ENCODE data around the gene IARS1.

The IARS1 gene

DNA sequence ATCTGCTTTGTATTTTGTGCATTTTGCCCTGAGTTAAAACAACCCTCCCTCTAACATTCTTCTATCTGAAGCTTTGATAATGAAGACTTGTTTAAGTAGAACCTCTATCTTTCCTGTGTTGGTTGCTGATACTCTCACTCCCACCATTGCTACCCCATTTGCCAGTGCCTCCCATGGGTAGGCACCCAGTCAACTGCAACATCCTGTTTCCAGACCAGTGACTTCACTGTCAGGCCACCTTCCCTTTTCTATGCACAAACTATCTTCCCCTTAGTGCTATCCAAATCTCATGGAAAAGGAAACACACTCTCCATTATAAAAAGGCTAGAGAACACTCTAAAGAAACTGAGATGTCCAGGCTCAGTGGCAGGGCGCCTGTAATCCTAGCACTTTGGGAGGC, 5.6 kb upstream of the IARS1 start:
- Histone ChIP-seq H3K4me3 (ENCODE audit: low read depth, low read length) (no peak overlapping the region), H3K4me1 (no peaks in the 10 kb centered on the region), H3K27me3 (no peaks in the 10 kb centered on the region), H3K36me3 (peaks cover 68% of the 10 kb centered on the region), H3K9me3 (no peaks in the 10 kb centered on the region)
- DNase-seq: no peak
- TF ChIP-seq, protein P1, sequence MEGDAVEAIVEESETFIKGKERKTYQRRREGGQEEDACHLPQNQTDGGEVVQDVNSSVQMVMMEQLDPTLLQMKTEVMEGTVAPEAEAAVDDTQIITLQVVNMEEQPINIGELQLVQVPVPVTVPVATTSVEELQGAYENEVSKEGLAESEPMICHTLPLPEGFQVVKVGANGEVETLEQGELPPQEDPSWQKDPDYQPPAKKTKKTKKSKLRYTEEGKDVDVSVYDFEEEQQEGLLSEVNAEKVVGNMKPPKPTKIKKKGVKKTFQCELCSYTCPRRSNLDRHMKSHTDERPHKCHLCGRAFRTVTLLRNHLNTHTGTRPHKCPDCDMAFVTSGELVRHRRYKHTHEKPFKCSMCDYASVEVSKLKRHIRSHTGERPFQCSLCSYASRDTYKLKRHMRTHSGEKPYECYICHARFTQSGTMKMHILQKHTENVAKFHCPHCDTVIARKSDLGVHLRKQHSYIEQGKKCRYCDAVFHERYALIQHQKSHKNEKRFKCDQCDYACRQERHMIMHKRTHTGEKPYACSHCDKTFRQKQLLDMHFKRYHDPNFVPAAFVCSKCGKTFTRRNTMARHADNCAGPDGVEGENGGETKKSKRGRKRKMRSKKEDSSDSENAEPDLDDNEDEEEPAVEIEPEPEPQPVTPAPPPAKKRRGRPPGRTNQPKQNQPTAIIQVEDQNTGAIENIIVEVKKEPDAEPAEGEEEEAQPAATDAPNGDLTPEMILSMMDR (IDR thresholded peaks at IDR 0.05; ENCODE audit: low read depth, low read length): no peak

DNA sequence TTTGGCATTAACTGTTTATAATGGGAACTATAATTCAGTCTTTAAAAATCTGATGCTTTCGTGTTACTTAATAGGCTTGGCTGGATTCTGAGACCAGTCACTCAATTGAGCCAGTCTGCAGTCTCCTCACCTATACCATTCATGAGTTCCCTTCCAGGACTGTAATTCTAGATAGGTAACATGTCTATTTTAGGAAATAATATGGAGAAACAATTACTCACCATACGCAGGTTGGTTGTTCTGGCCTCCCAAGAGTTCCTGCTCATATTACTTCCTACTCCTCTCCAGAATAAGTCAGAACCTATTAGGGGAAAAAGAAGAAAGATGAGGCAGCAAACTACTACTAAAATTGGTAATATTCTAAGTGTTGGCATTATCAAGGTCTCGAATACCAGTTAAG, 4.5 kb upstream of the IARS1 start:
- Histone ChIP-seq H3K36me3 (peaks cover 58% of the 10 kb centered on the region), H3K4me3 (ENCODE audit: low read depth, low read length) (no peak overlapping the region), H3K27me3 (no peaks in the 10 kb centered on the region), H3K9me3 (no peaks in the 10 kb centered on the region), H3K4me1 (no peaks in the 10 kb centered on the region)
- no peak for DNase-seq
- TF ChIP-seq, protein P1 (IDR thresholded peaks at IDR 0.05; ENCODE audit: low read depth, low read length): no peak

DNA sequence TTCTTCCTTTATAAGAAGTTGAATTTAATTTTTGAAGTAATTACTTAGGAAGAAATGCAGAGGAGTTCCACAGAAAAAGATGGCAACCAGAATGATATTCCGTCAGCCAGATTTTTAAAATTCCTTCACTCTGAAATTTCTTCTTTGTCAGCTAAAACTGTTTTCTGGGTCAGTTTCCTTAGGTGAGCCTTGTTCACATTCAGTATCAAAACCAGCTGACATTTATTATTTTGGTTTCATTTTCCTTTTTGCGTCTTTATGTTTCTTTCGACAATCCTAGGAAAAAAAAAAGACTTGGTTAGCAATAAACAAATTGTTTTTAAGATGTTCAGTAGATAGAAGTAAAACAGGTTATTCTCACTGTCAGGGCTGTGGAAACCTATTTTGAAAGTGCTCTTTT, 4.1 kb upstream of the IARS1 start:
- TF ChIP-seq, protein P1 (IDR thresholded peaks at IDR 0.05; ENCODE audit: low read depth, low read length): no peak
- no peak for DNase-seq
- H3K4me3 ChIP-seq (ENCODE audit: low read depth, low read length): no peak overlapping the region
- no peaks in the 10 kb centered on the region for H3K4me1 ChIP-seq
- H3K9me3 ChIP-seq: no peaks in the 10 kb centered on the region
- H3K36me3 ChIP-seq: peaks cover 53% of the 10 kb centered on the region
- no peaks in the 10 kb centered on the region for H3K27me3 ChIP-seq

DNA sequence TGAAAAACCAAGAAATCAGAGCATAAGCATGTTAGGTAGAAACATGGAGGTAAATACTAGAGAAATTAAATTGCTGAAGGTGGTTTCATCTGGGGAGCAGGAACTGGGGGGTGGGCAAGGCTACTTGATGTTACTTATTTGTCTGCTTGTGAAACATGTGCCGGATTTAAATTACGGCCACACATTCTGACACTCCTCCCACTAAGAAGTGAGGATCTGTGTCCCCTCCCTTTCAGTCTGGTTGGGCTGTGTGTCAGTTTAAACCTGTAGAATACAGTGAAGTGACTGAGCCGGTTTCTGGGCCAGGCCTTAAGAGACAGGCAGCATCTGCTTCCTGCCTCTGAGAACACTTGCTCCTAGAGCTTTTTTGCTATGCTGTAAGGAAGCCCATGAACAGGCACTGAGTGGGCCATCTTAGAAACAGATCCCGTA, 2.3 kb upstream of the IARS1 start:
- Histone ChIP-seq H3K36me3 (peaks cover 48% of the 10 kb centered on the region), H3K4me1 (no peaks in the 10 kb centered on the region), H3K27me3 (no peaks in the 10 kb centered on the region), H3K4me3 (ENCODE audit: low read depth, low read length) (no peak overlapping the region), H3K9me3 (no peaks in the 10 kb centered on the region)
- TF ChIP-seq, protein P1 (IDR thresholded peaks at IDR 0.05; ENCODE audit: low read depth, low read length): no peak
- DNase-seq: no peak

DNA sequence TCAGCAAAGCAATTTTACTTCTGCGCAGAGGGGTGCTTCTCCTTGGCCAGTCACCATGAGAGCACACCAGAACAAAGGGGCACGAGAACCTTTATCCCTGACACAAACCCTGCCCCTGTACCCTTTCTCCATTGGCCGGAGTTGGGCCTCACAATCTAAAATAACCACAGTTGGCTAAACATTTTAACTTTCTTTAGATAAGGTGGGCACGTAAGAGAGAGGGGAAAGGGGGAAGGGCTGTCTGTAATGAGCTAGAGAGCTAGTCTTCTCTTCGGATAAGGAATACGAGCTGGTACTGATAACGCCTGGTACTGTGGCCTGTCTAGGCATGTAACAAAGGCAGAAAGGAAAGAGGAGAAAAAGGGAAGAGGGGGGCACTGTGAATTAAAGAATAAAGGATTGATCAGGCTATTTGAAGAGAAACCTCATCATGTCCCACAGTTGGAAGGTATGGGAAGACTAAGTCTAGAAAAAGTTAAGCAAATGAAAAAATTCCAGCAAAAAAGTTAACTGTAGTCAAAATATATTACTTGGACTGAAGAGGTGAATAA, 1.8 kb upstream of the IARS1 start:
- Histone ChIP-seq H3K4me1 (no peaks in the 10 kb centered on the region), H3K9me3 (no peaks in the 10 kb centered on the region)

DNA sequence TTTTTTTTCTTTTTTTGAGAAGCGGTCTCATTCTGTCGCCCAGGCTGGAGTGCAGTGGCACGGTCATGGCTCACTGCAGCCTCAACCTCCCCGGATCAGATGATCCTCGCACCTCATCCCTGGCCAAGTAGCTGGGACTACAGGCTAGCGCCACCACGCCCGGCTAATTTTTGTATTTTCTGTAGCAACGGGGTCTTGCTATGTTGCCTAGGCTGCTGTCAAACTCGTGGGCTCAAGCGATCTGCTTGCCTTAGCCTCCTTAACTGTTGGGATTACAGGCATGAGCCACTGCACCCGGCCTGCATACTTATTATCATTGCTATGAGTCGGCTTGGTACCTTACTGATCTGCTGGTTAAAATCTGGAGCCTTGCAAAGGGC, 790 bp upstream of the IARS1 start:
- TF ChIP-seq, protein P1 (IDR thresholded peaks at IDR 0.05; ENCODE audit: low read depth, low read length): no peak

More for the DNA sequence above, 1.8 kb upstream of the IARS1 start:
- H3K36me3 ChIP-seq: peaks cover 49% of the 10 kb centered on the region
- no peak for DNase-seq
- TF ChIP-seq, protein P1 (IDR thresholded peaks at IDR 0.05; ENCODE audit: low read depth, low read length): no peak
- H3K27me3 ChIP-seq: no peaks in the 10 kb centered on the region
- H3K4me3 ChIP-seq (ENCODE audit: low read depth, low read length): no peak overlapping the region

More for the DNA sequence above, 790 bp upstream of the IARS1 start:
- Histone ChIP-seq H3K4me3 (ENCODE audit: low read depth, low read length) (peak overlapping the region; percentile 80), H3K4me1 (no peaks in the 10 kb centered on the region), H3K9me3 (no peaks in the 10 kb centered on the region), H3K27me3 (no peaks in the 10 kb centered on the region), H3K36me3 (peaks cover 51% of the 10 kb centered on the region)
- peak; percentile 16 for DNase-seq
